Natural killer cell treated with Interleukin-12 subunit alpha and Interleukin-12 subunit beta and Interleukin-15 and Interleukin-18, amount 100 ng/mL, for 72 hours (primary cell): ENCODE measurements around the gene LIPM. TPM values are rescaled to one million over a fixed set of nuclear protein-coding genes. Genes with fewer than 3 reads are reported as not detected.
A peak's percentile ranks its signal among the peaks of the same experiment; 100 is the strongest.
"Not testable (repeated sequence)": the region's sequence is repeated elsewhere in the genome, so short reads cannot be mapped to it uniquely, and the experiment has no call there.

Experiments used
- ATAC-seq, 2 donors: fragments of 150-1000 bp; cut with Tn5 transposase in 1 of 2; sonication (Bioruptor Pico), chemical (Tn5 transposase) in 1 of 2; 2 replicates each; pipeline ENCODE4 v1.10.0; 2021
- DNase-seq: peaks from one replicate; pipeline ENCODE4 v3.0.0; 2022; ENCODE audit warnings: low spot score
- H3K27ac Mint-ChIP-seq, 2 donors: 1 replicate in 1 of 2; 2 replicates in 1 of 2; pipeline ENCODE4 v1.8.0; 2022; ENCODE audit warnings: mixed read lengths in 2 of 2, mild to moderate bottlenecking in 1 of 2, moderate library complexity in 1 of 2
- H3K27me3 Mint-ChIP-seq, 2 donors: 1 replicate in 1 of 2; 2 replicates in 1 of 2; pipeline ENCODE4 v1.8.0; 2022; ENCODE audit warnings: mixed read lengths in 2 of 2
- H3K36me3 Mint-ChIP-seq: one replicate; pipeline ENCODE4 v1.8.0; 2022; ENCODE audit warnings: mixed read lengths
- H3K4me1 Mint-ChIP-seq, 2 donors: 1 replicate in 1 of 2; 2 replicates in 1 of 2; pipeline ENCODE4 v1.8.0; 2022; ENCODE audit warnings: low read depth in 2 of 2, mixed read lengths in 2 of 2, mild to moderate bottlenecking in 1 of 2
- H3K4me3 Mint-ChIP-seq: one replicate; pipeline ENCODE4 v1.8.0; 2022; ENCODE audit warnings: mixed read lengths
- H3K9me3 Mint-ChIP-seq: 2 replicates; pipeline ENCODE4 v1.8.0; 2022; ENCODE audit warnings: mixed read lengths
- total RNA-seq, 2 donors: library from RNA; stranded (reverse); gene quantifications; one replicate each; pipeline ENCODE4 v1.2.3, GENCODE V29; 2022

LIPM gene
- total RNA-seq, 2 donors from 2014 or later: not detected

- no peaks in the 10 kb centered on the region for H3K36me3 Mint-ChIP-seq
- DNase-seq: no peak
- peaks cover 16 to 21% of the 10 kb centered on the region in 2 donors for H3K4me1 Mint-ChIP-seq
- no peak overlapping the region for H3K27ac Mint-ChIP-seq
- no peak for ATAC-seq
- no peak overlapping the region for H3K4me3 Mint-ChIP-seq
- no peaks in the 10 kb centered on the region for H3K9me3 Mint-ChIP-seq
- no peaks in the 10 kb centered on the region for H3K27me3 Mint-ChIP-seq
Measured at GRCh38 chr10:88835910-88836221, 33.3 kb downstream of the LIPM start.

- not testable (repeated sequence) for H3K27ac Mint-ChIP-seq, H3K36me3 Mint-ChIP-seq, H3K9me3 Mint-ChIP-seq, DNase-seq, H3K4me3 Mint-ChIP-seq, H3K27me3 Mint-ChIP-seq, ATAC-seq
- peaks cover 5 to 13% of the 10 kb centered on the region in 2 donors for H3K4me1 Mint-ChIP-seq
Measured at GRCh38 chr10:88837632-88838031, 35.1 kb downstream of the LIPM start.

- Mint-ChIP-seq H3K9me3 (no peaks in the 10 kb centered on the region), H3K27ac (no peak overlapping the region), H3K36me3 (no peaks in the 10 kb centered on the region), H3K4me1 (peaks cover 2 to 11% of the 10 kb centered on the region in 2 donors), H3K27me3 (peaks cover under 1 to 2% of the 10 kb centered on the region in 2 donors), H3K4me3 (no peak overlapping the region)
- no peak for DNase-seq
- ATAC-seq: no peak
Measured at GRCh38 chr10:88838766-88839350, 36.3 kb downstream of the LIPM start.

- Mint-ChIP-seq H3K4me3 (no peak overlapping the region), H3K36me3 (no peaks in the 10 kb centered on the region), H3K27ac (no peak overlapping the region), H3K27me3 (peaks cover 3 to 9% of the 10 kb centered on the region in 2 donors), H3K4me1 (peaks cover 0 to 10% of the 10 kb centered on the region in 2 donors), H3K9me3 (no peaks in the 10 kb centered on the region)
- DNase-seq (no peak), ATAC-seq (no peak)
Measured at GRCh38 chr10:88840104-88840503, 37.6 kb downstream of the LIPM start.

GRCh38 chr10:88840881-88841280, 38.4 kb downstream of the LIPM start:
- no peak overlapping the region for H3K4me3 Mint-ChIP-seq
- peaks cover 0 to 10% of the 10 kb centered on the region in 2 donors for H3K4me1 Mint-ChIP-seq
- no peak for ATAC-seq
- H3K9me3 Mint-ChIP-seq: no peaks in the 10 kb centered on the region
- H3K27ac Mint-ChIP-seq: no peak overlapping the region
- no peak for DNase-seq
- no peaks in the 10 kb centered on the region for H3K36me3 Mint-ChIP-seq
- peaks cover 6 to 17% of the 10 kb centered on the region in 2 donors for H3K27me3 Mint-ChIP-seq

- Mint-ChIP-seq H3K36me3 (no peaks in the 10 kb centered on the region), H3K4me3 (no peak overlapping the region), H3K9me3 (no peaks in the 10 kb centered on the region), H3K27ac (no peak overlapping the region), H3K27me3 (peaks cover 6 to 20% of the 10 kb centered on the region in 2 donors), H3K4me1 (peaks cover 0 to 10% of the 10 kb centered on the region in 2 donors)
- DNase-seq (no peak), ATAC-seq (no peak)
Measured at GRCh38 chr10:88841316-88842111, 39.0 kb downstream of the LIPM start.

- H3K4me1 Mint-ChIP-seq: peaks cover 7 to 10% of the 10 kb centered on the region in 2 donors
- ATAC-seq: no peak
- H3K9me3 Mint-ChIP-seq: no peaks in the 10 kb centered on the region
- no peak for DNase-seq
- no peak overlapping the region for H3K27ac Mint-ChIP-seq
- H3K27me3 Mint-ChIP-seq: peaks cover 6 to 20% of the 10 kb centered on the region in 2 donors
- no peak overlapping the region for H3K4me3 Mint-ChIP-seq
- H3K36me3 Mint-ChIP-seq: no peaks in the 10 kb centered on the region
Measured at GRCh38 chr10:88843171-88843570, 40.6 kb downstream of the LIPM start.

- DNase-seq: no peak
- peak overlapping the region; percentile 74 for H3K4me3 Mint-ChIP-seq
- H3K9me3 Mint-ChIP-seq: no peaks in the 10 kb centered on the region
- peak; percentile 69 to 79 for ATAC-seq
- H3K4me1 Mint-ChIP-seq: peaks cover 25 to 30% of the 10 kb centered on the region in 2 donors
- peaks cover 6 to 20% of the 10 kb centered on the region in 2 donors for H3K27me3 Mint-ChIP-seq
- peak overlapping the region; percentile 73 to 82 for H3K27ac Mint-ChIP-seq
- no peaks in the 10 kb centered on the region for H3K36me3 Mint-ChIP-seq
Measured at GRCh38 chr10:88848499-88848898, 46.0 kb downstream of the LIPM start.

- H3K9me3 Mint-ChIP-seq: no peaks in the 10 kb centered on the region
- DNase-seq (no peak), ATAC-seq (peak; percentile 75 to 81)
- peaks cover 4 to 14% of the 10 kb centered on the region in 2 donors for H3K27me3 Mint-ChIP-seq
- H3K36me3 Mint-ChIP-seq: no peaks in the 10 kb centered on the region
- H3K27ac Mint-ChIP-seq: peak overlapping the region; percentile 73 to 82
- peak overlapping the region; percentile 74 for H3K4me3 Mint-ChIP-seq
- H3K4me1 Mint-ChIP-seq: peaks cover 25 to 31% of the 10 kb centered on the region in 2 donors
Measured at GRCh38 chr10:88849234-88849633, 46.7 kb downstream of the LIPM start.

- Mint-ChIP-seq H3K4me3 (no peak overlapping the region), H3K9me3 (no peaks in the 10 kb centered on the region)
- ATAC-seq: no peak
Measured at GRCh38 chr10:88850712-88851111, 48.2 kb downstream of the LIPM start.

GRCh38 chr10:88851706-88852105, 49.2 kb downstream of the LIPM start, which contains the start of gene ANKRD22:
Gene ANKRD22 (minus strand): TSS chr10:88851844. CDS start chr10:88851607, 237 bp downstream.
- H3K9me3 Mint-ChIP-seq: no peaks in the 10 kb centered on the region

More at GRCh38 chr10:88850712-88851111, 48.2 kb downstream of the LIPM start:
- DNase-seq: no peak
- Mint-ChIP-seq H3K4me1 (peaks cover 25 to 31% of the 10 kb centered on the region in 2 donors), H3K36me3 (no peaks in the 10 kb centered on the region), H3K27me3 (peaks cover 0 to 4% of the 10 kb centered on the region in 2 donors), H3K27ac (no peak overlapping the region)

GRCh38 chr10:88852327-88852726, 49.8 kb downstream of the LIPM start:
- Mint-ChIP-seq H3K9me3 (no peaks in the 10 kb centered on the region), H3K4me1 (peaks cover 25 to 31% of the 10 kb centered on the region in 2 donors), H3K36me3 (no peaks in the 10 kb centered on the region), H3K27me3 (no peaks in the 10 kb centered on the region), H3K27ac (no peak overlapping the region), H3K4me3 (no peak overlapping the region)
- ATAC-seq (no peak), DNase-seq (no peak)

More at GRCh38 chr10:88851706-88852105, 49.2 kb downstream of the LIPM start, which contains the start of gene ANKRD22:
- DNase-seq (no peak), ATAC-seq (peak; percentile 67 to 71)
- H3K27me3 Mint-ChIP-seq: no peaks in the 10 kb centered on the region
- H3K27ac Mint-ChIP-seq: no peak within 1 kb of the TSS
- H3K4me1 Mint-ChIP-seq: peaks cover 25 to 31% of the 10 kb centered on the region in 2 donors
- no peaks in the 10 kb centered on the region for H3K36me3 Mint-ChIP-seq
- H3K4me3 Mint-ChIP-seq: peak within 1 kb of the TSS; percentile 28

- H3K27me3 Mint-ChIP-seq: no peaks in the 10 kb centered on the region
- H3K9me3 Mint-ChIP-seq: no peaks in the 10 kb centered on the region
- ATAC-seq (no peak), DNase-seq (no peak)
- no peaks in the 10 kb centered on the region for H3K36me3 Mint-ChIP-seq
- H3K27ac Mint-ChIP-seq: no peak overlapping the region
- peaks cover 23 to 24% of the 10 kb centered on the region in 2 donors for H3K4me1 Mint-ChIP-seq
- no peak overlapping the region for H3K4me3 Mint-ChIP-seq
Measured at GRCh38 chr10:88853155-88853881, 50.8 kb downstream of the LIPM start.

- H3K36me3 Mint-ChIP-seq: no peaks in the 10 kb centered on the region
- H3K27me3 Mint-ChIP-seq: no peaks in the 10 kb centered on the region
- peaks cover 11 to 14% of the 10 kb centered on the region in 2 donors for H3K4me1 Mint-ChIP-seq
- no peak overlapping the region for H3K27ac Mint-ChIP-seq
- DNase-seq (no peak), ATAC-seq (no peak)
- H3K4me3 Mint-ChIP-seq: no peak overlapping the region
- no peaks in the 10 kb centered on the region for H3K9me3 Mint-ChIP-seq
Measured at GRCh38 chr10:88854684-88855083, 52.2 kb downstream of the LIPM start.
